Measurements from ENCODE around the gene LSM4. TPM values are rescaled to one million over a fixed set of nuclear protein-coding genes. Genes with fewer than 3 reads are reported as not detected.
A peak's percentile ranks its signal among the peaks of the same experiment; 100 is the strongest.

Gene LSM4
- total RNA-seq (2012; rRNA removed), result 44.8 and 88.0 TPM in 2 replicates
- 118 and 157 TPM in 2 replicates for polyA plus RNA-seq (2012; rRNA removed)
- 210 and 274 TPM in 2 replicates for polyA plus RNA-seq (2012; cell fraction: cytosol; rRNA removed)
- polyA plus RNA-seq (2012; cell fraction: nucleus; rRNA removed; ENCODE audit: low replicate concordance), result 65.4 and 112 TPM in 2 replicates
- Bru-seq, nascent RNA, result percentile 50 among the genes with signal in this experiment
- BruChase-seq, experiment 1, labeled RNA remaining after a 6-hour chase, result percentile 53 among the genes with signal in this experiment
- BruChase-seq, experiment 2, labeled RNA remaining after a 2-hour chase, result percentile 43 among the genes with signal in this experiment
- long read RNA-seq, transcript LSM4-203 (5 exons, 1,908 nt), result major isoform, 128 of 144 reads
- long read RNA-seq, partial matches to known transcripts, result 5 of 144 reads
- long read RNA-seq, other reads (novel, unspliced or antisense), result 9 of 144 reads

DNA sequence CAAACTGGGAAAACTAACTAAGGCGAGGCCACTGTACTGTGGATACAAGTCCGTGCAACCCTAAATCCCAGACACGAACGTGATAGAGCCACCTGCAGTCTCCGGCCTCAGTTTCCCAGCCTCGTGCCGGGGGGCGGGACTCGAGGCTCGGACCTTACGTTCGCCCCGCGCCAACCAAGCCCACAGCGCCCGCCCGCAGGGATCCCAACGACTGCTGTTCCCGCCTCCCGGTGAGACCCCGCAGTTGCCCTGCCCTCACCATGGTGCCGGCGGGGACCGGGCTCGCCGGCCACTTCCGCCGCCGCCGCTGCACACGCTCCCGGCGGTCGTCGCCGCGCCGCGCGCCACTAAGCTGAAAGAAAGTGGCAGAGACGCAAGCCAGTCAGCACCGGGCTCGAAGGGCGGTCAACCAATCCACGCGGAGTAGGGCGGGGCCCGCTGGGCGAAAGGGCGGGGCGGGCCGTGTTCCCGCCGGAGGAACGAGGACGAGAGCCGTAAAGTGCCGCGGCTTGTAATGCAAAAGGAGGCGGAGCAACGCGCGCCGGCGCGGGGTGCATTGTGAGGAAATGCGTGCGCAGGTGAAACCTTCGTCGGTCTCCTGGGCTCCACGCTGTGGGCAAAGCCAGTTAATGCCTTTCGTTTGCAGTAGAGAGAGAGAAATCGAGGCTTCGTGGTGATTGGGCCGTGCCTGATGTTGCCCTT is at the start of gene LSM4:
Gene LSM4 (minus strand): TSS at position 318 of the 702 bp plus-strand sequence. CDS start 56 bp downstream, at position 262.
- 0% methylated on average over 45 of the region's 75 CpGs; no CpG with 5 or more reads in 1 of the 2 experiments for WGBS, 2 experiments (ENCODE audit: extremely low coverage in 2 of 2, insufficient read length in 1 of 2)
- H2AK9ac ChIP-seq (replicated peaks; ENCODE audit: low read depth, low read length, poor library complexity), result peak within 1 kb of the TSS; percentile 99
- dilution Hi-C loops (cut with HindIII; ENCODE audit: low sequenced_read_pairs, unreplicated experiment), result no loop called here
- H2BK5ac ChIP-seq (ENCODE audit: low read depth, low read length, poor library complexity, severe bottlenecking), result peak within 1 kb of the TSS; percentile 72
- H3K4me2 ChIP-seq (ENCODE audit: low read depth, low read length), result peak within 1 kb of the TSS; percentile 94
- ChIA-PET POLR2A (ENCODE audit: unreplicated experiment) (interaction anchor here (0.6 to 2.2 kb wide), 7 partner anchors 14 to 98 kb away, joined by 3 to 25 read pairs (median 3); partner anchors contain the start of gene JUND), CTCF (interaction anchor here (1.4 to 3.7 kb wide), 3 partner anchors 43 to 115 kb away, joined by 4 to 49 read pairs (median 6); partner anchors contain the start of gene JUND)
- no peak within 1 kb of the TSS for H2BK20ac ChIP-seq (ENCODE audit: low read depth, low read length)
- H3K9ac ChIP-seq (ENCODE audit: low read depth, low read length), result peak within 1 kb of the TSS; percentile 78
- H3K4me1 ChIP-seq (ENCODE audit: control insufficient read depth, insufficient read depth, low read length), result peaks cover 5% of the 10 kb centered on the region; the same call in 1 of the 2 replicates
- no TSS peak for BruUV-seq (replicated peaks)
- peak within 1 kb of the TSS; percentile 46 for H2BK120ac ChIP-seq (ENCODE audit: low read depth, low read length)
- H3K36me3 ChIP-seq (ENCODE audit: control insufficient read depth, insufficient read depth, low read length), result no peaks in the 10 kb centered on the region
- in situ Hi-C loops (cut with MboI; ENCODE audit: low sequenced_read_pairs), result loop anchor here (5.0 to 10.0 kb wide), 2 partner anchors 46 to 128 kb away; partner anchors contain the start of gene MPV17L2
- peak within 1 kb of the TSS; percentile 83 for H3K14ac ChIP-seq (replicated peaks; ENCODE audit: low read depth, low read length)
- H4K8ac ChIP-seq (ENCODE audit: low read depth in 2 of 2, low read length in 2 of 2), result peak within 1 kb of the TSS; percentile 94 to 96
- DNase-seq, result peak; percentile 95
- peak within 1 kb of the TSS; percentile 86 for H2AK5ac ChIP-seq (ENCODE audit: low read depth, low read length)
- peak within 1 kb of the TSS; percentile 77 for H3K4me3 ChIP-seq (ENCODE audit: insufficient read depth, low read depth, low read length)
- H2BK15ac ChIP-seq (ENCODE audit: low read depth, low read length), result peak within 1 kb of the TSS; percentile 26; the same call in 1 of the 3 replicates
- peak within 1 kb of the TSS; percentile 88 for H3K4ac ChIP-seq (ENCODE audit: low read depth, low read length)
- peak within 1 kb of the TSS; percentile 95 for H2AFZ ChIP-seq (replicated peaks; ENCODE audit: low read length, poor library complexity)
- H3K23ac ChIP-seq (ENCODE audit: low read depth, low read length), result peak within 1 kb of the TSS; percentile 81; the same call in 1 of the 2 replicates
- intact Hi-C loops (cut with micrococcal nuclease), result loop anchor here (1.0 to 5.0 kb wide), 3 partner anchors 44 to 121 kb away; partner anchors contain the start of gene RAB3A
- ATAC-seq (ENCODE audit: low read depth), result peak; percentile 98
- H3K27me3 ChIP-seq (ENCODE audit: control insufficient read depth, insufficient read depth, low read length), result no peaks in the 10 kb centered on the region
- H4K20me1 ChIP-seq (ENCODE audit: insufficient read depth, low read length), result 0 out of 2 replicates have a peak, but pooled peaks cover 3% of the 10 kb centered on the region
- H3K18ac ChIP-seq (ENCODE audit: low read depth, low read length), result peak within 1 kb of the TSS; percentile 30
- peaks cover 7% of the 10 kb centered on the region for H3K9me1 ChIP-seq (ENCODE audit: insufficient read depth, low read length)
- H4K91ac ChIP-seq (ENCODE audit: insufficient read depth, low read depth, low read length), result peak within 1 kb of the TSS; percentile 87
- peaks cover 34 to 49% of the 10 kb centered on the region in 2 experiments for H3K79me1 ChIP-seq (ENCODE audit: low read depth in 1 of 2, low read length in 2 of 2)
- peak within 1 kb of the TSS; percentile 73 for H3K27ac ChIP-seq (ENCODE audit: insufficient read depth, low read length)
- peak within 1 kb of the TSS; percentile 74 for H3K56ac ChIP-seq (ENCODE audit: extremely low read depth, insufficient read depth, low read length)
- no peaks in the 10 kb centered on the region for H3K9me3 ChIP-seq (ENCODE audit: control insufficient read depth, insufficient read depth, low read length)
- peak within 1 kb of the TSS; percentile 86 for H4K5ac ChIP-seq (ENCODE audit: low read depth, low read length)
- peak; percentile 58 for TF ChIP-seq SMC3 (IDR thresholded peaks at IDR 0.05; ENCODE audit: low read depth, low read length)
- peak; percentile 45; the same call in 1 of the 2 replicates for TF ChIP-seq FOS (IDR thresholded peaks at IDR 0.05; ENCODE audit: low read depth, low read length)
- TF ChIP-seq, protein P1, sequence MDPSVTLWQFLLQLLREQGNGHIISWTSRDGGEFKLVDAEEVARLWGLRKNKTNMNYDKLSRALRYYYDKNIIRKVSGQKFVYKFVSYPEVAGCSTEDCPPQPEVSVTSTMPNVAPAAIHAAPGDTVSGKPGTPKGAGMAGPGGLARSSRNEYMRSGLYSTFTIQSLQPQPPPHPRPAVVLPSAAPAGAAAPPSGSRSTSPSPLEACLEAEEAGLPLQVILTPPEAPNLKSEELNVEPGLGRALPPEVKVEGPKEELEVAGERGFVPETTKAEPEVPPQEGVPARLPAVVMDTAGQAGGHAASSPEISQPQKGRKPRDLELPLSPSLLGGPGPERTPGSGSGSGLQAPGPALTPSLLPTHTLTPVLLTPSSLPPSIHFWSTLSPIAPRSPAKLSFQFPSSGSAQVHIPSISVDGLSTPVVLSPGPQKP (IDR thresholded peaks at IDR 0.05; ENCODE audit: borderline replicate concordance, low read depth, low read length), result no peak
- TF ChIP-seq RFX5 (IDR thresholded peaks at IDR 0.05; ENCODE audit: low read depth, low read length), result no peak
- peak; percentile 86; the same call in 1 of the 2 replicates for TF ChIP-seq MXI1 (IDR thresholded peaks at IDR 0.05; ENCODE audit: borderline replicate concordance, low read depth, low read length)
- TF ChIP-seq MAZ (IDR thresholded peaks at IDR 0.05; ENCODE audit: borderline replicate concordance, low read depth, low read length), result peak; percentile 89; the same call in 1 of the 2 replicates
- TF ChIP-seq, protein P2, sequence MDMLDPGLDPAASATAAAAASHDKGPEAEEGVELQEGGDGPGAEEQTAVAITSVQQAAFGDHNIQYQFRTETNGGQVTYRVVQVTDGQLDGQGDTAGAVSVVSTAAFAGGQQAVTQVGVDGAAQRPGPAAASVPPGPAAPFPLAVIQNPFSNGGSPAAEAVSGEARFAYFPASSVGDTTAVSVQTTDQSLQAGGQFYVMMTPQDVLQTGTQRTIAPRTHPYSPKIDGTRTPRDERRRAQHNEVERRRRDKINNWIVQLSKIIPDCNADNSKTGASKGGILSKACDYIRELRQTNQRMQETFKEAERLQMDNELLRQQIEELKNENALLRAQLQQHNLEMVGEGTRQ (IDR thresholded peaks at IDR 0.05; ENCODE audit: low read depth, low read length), result no peak
- peak; percentile 49 for TF ChIP-seq CEBPB (IDR thresholded peaks at IDR 0.05; ENCODE audit: low read depth, low read length)
- no peak for TF ChIP-seq MAFK (IDR thresholded peaks at IDR 0.05; ENCODE audit: low read depth, low read length)
- TF ChIP-seq POLR2A (IDR thresholded peaks at IDR 0.05; ENCODE audit: low read depth, low read length), result peak; percentile 54; the same call in 1 of the 2 replicates
- TF ChIP-seq RCOR1 (IDR thresholded peaks at IDR 0.05; ENCODE audit: insufficient replicate concordance, low read length), result no peak

Data from IMR-90 (cell line).